IMR-90 (cell line): ENCODE data around the gene ANO4. TPM values are rescaled to one million over a fixed set of nuclear protein-coding genes. Genes with fewer than 3 reads are reported as not detected.

Experiments
- ATAC-seq: fragments of 200-7000 bp; cut with Tn5 transposase; 2 replicates; pipeline ENCODE4 v1.9.1; 2020; ENCODE audit warnings: low read depth, mild to moderate bottlenecking, moderate library complexity
- BruUV-seq: library from RNA; stranded (reverse); fragments of 400-500 nt; replicated peaks from 2 replicates; lab custom pipeline; 2021; lab: Mats Ljungman, UMichigan
- CTCF ChIA-PET: fragments of 300-600 bp; formaldehyde crosslinking; extraction: SDS; loops from one replicate; lab custom pipeline; 2021; ENCODE audit warnings: antibody characterized with exemption; lab: Yijun Ruan, JAX
- POLR2A ChIA-PET: fragments of 300-600 bp; sonication (Branson Sonifier 250); formaldehyde crosslinking; loops from one replicate; lab custom pipeline; 2022; ENCODE audit warnings: antibody characterized with exemption; ENCODE audit not compliant: unreplicated experiment; lab: Charles Lee
- DNase-seq: peaks from one replicate; pipeline ENCODE4 v3.0.0; 2013
- H2AFZ ChIP-seq: replicated peaks from 2 replicates; pipeline ENCODE3; 2013; ENCODE audit warnings: low read length, mild to moderate bottlenecking; ENCODE audit not compliant: poor library complexity
- H2AK5ac ChIP-seq: 2 replicates; pipeline ENCODE4 v1.6.1; 2013; ENCODE audit warnings: low read depth, low read length, inconsistent platforms
- H2AK9ac ChIP-seq: replicated peaks from 2 replicates; pipeline ENCODE3; 2013; ENCODE audit warnings: mild to moderate bottlenecking, low read depth, low read length, moderate library complexity; ENCODE audit not compliant: poor library complexity
- H2BK120ac ChIP-seq: 2 replicates; pipeline ENCODE4 v1.6.1; 2013; ENCODE audit warnings: low read depth, low read length, inconsistent platforms
- H2BK15ac ChIP-seq: 3 replicates; pipeline ENCODE4 v1.6.1; 2013; ENCODE audit warnings: low read depth, low read length, inconsistent platforms
- H2BK20ac ChIP-seq: 2 replicates; pipeline ENCODE4 v1.6.1; 2013; ENCODE audit warnings: low read depth, mild to moderate bottlenecking, inconsistent platforms, low read length, moderate library complexity
- H2BK5ac ChIP-seq: 2 replicates; pipeline ENCODE4 v1.6.1; 2013; ENCODE audit warnings: mild to moderate bottlenecking, low read depth, low read length, inconsistent platforms; ENCODE audit not compliant: poor library complexity, severe bottlenecking
- H3K14ac ChIP-seq: replicated peaks from 2 replicates; pipeline ENCODE4 v1.6.1; 2013; ENCODE audit warnings: low read depth, low read length, inconsistent platforms
- H3K18ac ChIP-seq: 2 replicates; pipeline ENCODE4 v1.6.1; 2013; ENCODE audit warnings: low read depth, low read length, control low read depth
- H3K23ac ChIP-seq: 2 replicates; pipeline ENCODE4 v1.6.1; 2013; ENCODE audit warnings: low read depth, low read length, inconsistent platforms
- H3K27ac ChIP-seq: 2 replicates; pipeline ENCODE4 v1.5.1; 2013; ENCODE audit warnings: mild to moderate bottlenecking, control low read depth, low read length; ENCODE audit not compliant: insufficient read depth
- H3K27me3 ChIP-seq: 2 replicates; pipeline ENCODE4 v1.6.1; 2013; ENCODE audit warnings: low read length; ENCODE audit not compliant: control insufficient read depth, insufficient read depth
- H3K36me3 ChIP-seq: 2 replicates; pipeline ENCODE4 v1.6.1; 2013; ENCODE audit warnings: low read length, mixed read lengths; ENCODE audit not compliant: control insufficient read depth, insufficient read depth
- H3K4ac ChIP-seq: 2 replicates; pipeline ENCODE4 v1.6.1; 2013; ENCODE audit warnings: low read depth, low read length, inconsistent platforms
- H3K4me1 ChIP-seq: 2 replicates; pipeline ENCODE4 v1.6.1; 2013; ENCODE audit warnings: low read length, mixed read lengths; ENCODE audit not compliant: control insufficient read depth, insufficient read depth
- H3K4me2 ChIP-seq: 2 replicates; pipeline ENCODE4 v1.6.1; 2013; ENCODE audit warnings: low read depth, mild to moderate bottlenecking, control low read depth, low read length, moderate library complexity
- H3K4me3 ChIP-seq: 2 replicates; pipeline ENCODE4 v1.5.1; 2013; ENCODE audit warnings: low read depth, mild to moderate bottlenecking, control low read depth, low read length, moderate library complexity; ENCODE audit not compliant: insufficient read depth
- H3K56ac ChIP-seq: 2 replicates; pipeline ENCODE4 v1.6.1; 2013; ENCODE audit warnings: low read length, inconsistent platforms; ENCODE audit not compliant: insufficient read depth; ENCODE audit errors: extremely low read depth
- H3K79me1 ChIP-seq, 2 experiments: 2 replicates each; pipeline ENCODE4 v1.6.1; 2013; ENCODE audit warnings: low read length in 2 of 2, inconsistent platforms in 1 of 2, low read depth in 1 of 2
- H3K9ac ChIP-seq: 2 replicates; pipeline ENCODE4 v1.6.1; 2013; ENCODE audit warnings: low read depth, low read length, control low read depth
- H3K9me1 ChIP-seq: 2 replicates; pipeline ENCODE4 v1.6.1; 2013; ENCODE audit warnings: low read length, inconsistent platforms; ENCODE audit not compliant: insufficient read depth
- H3K9me3 ChIP-seq: 2 replicates; pipeline ENCODE4 v1.6.1; 2013; ENCODE audit warnings: low read length; ENCODE audit not compliant: control insufficient read depth, insufficient read depth
- H4K20me1 ChIP-seq: 2 replicates; pipeline ENCODE4 v1.6.1; 2013; ENCODE audit warnings: low read length, inconsistent platforms; ENCODE audit not compliant: insufficient read depth
- H4K5ac ChIP-seq: 2 replicates; pipeline ENCODE4 v1.6.1; 2013; ENCODE audit warnings: mild to moderate bottlenecking, low read depth, low read length, control low read depth
- H4K8ac ChIP-seq, 2 experiments: 2 replicates each; pipeline ENCODE4 v1.6.1; 2013; ENCODE audit warnings: low read depth in 2 of 2, low read length in 2 of 2, control low read depth in 1 of 2, inconsistent platforms in 1 of 2
- H4K91ac ChIP-seq: 2 replicates; pipeline ENCODE4 v1.6.1; 2013; ENCODE audit warnings: low read depth, low read length, inconsistent platforms; ENCODE audit not compliant: insufficient read depth
- BHLHE40 ChIP-seq: fragments of 150-350 bp; IDR thresholded peaks from 2 replicates; pipeline ENCODE4 v1.6.1; 2016; ENCODE audit warnings: mild to moderate bottlenecking, low read depth, low read length
- CEBPB ChIP-seq: IDR thresholded peaks from 2 replicates; pipeline ENCODE4 v1.6.1; 2012; ENCODE audit warnings: low read depth, low read length, improper control_type of control experiment
- CHD1 ChIP-seq: IDR thresholded peaks from 2 replicates; pipeline ENCODE4 v1.6.1; 2012; ENCODE audit warnings: low read depth, low read length, improper control_type of control experiment
- FOS ChIP-seq: fragments of 150-350 bp; IDR thresholded peaks from 2 replicates; pipeline ENCODE4 v1.6.1; 2016; ENCODE audit warnings: low read depth, low read length
- MAZ ChIP-seq: IDR thresholded peaks from 2 replicates; pipeline ENCODE4 v1.6.1; 2012; ENCODE audit warnings: low read depth, mild to moderate bottlenecking, low read length, improper control_type of control experiment, moderate library complexity, borderline replicate concordance
- NFE2L2 ChIP-seq: fragments of 150-350 bp; IDR thresholded peaks from 2 replicates; pipeline ENCODE4 v1.6.1; 2016; ENCODE audit warnings: low read depth, mild to moderate bottlenecking, low read length
- RAD21 ChIP-seq: IDR thresholded peaks from 2 replicates; pipeline ENCODE4 v1.6.1; 2012; ENCODE audit warnings: low read length, improper control_type of control experiment
- RCOR1 ChIP-seq: IDR thresholded peaks from 2 replicates; pipeline ENCODE4 v1.6.1; 2012; ENCODE audit warnings: mild to moderate bottlenecking, low read length, improper control_type of control experiment; ENCODE audit not compliant: insufficient replicate concordance
- RFX5 ChIP-seq: IDR thresholded peaks from 2 replicates; pipeline ENCODE4 v1.8.0; 2012; ENCODE audit warnings: low read depth, mild to moderate bottlenecking, low read length, moderate library complexity
- SMC3 ChIP-seq: fragments of 150-350 bp; IDR thresholded peaks from 2 replicates; pipeline ENCODE4 v1.6.1; 2016; ENCODE audit warnings: low read depth, mild to moderate bottlenecking, antibody characterized with exemption, low read length, moderate library complexity
- WGBS, 2 experiments: methylation state at CpG; one replicate each; pipeline versions ENCODE4 v1.1.5 to v1.1.7; 2013; ENCODE audit warnings: missing lambda C conversion rate in 2 of 2; ENCODE audit not compliant: insufficient read length in 1 of 2; ENCODE audit errors: extremely low coverage in 2 of 2; 5-methylcytosine and 5-hydroxymethylcytosine counted together
- dilution Hi-C: fragments of 300-500 bp; cut with HindIII; formaldehyde crosslinking; loops from one replicate; pipeline ENCODE4 v1.14.3; 2018; ENCODE audit warnings: low sequenced_read_pairs; ENCODE audit not compliant: unreplicated experiment
- in situ Hi-C: fragments of 300-500 bp; cut with MboI; formaldehyde crosslinking; loops from 3 replicates; pipeline ENCODE4 v1.14.3; 2019; ENCODE audit warnings: low sequenced_read_pairs, inconsistent platforms, mixed read lengths
- intact Hi-C: fragments of 100-400 bp; cut with micrococcal nuclease; formaldehyde crosslinking; loops from 2 replicates; pipeline ENCODE4 v1.10.0; 2022
- polyA plus RNA-seq, 3 experiments: library from polyadenylated mRNA; depleted of rRNA; stranded (reverse); fragments of >200 nt; gene quantifications; 2 replicates each; pipeline ENCODE4 v1.2.3, GENCODE V29; 2012; ENCODE audit warnings: low replicate concordance in 1 of 3
- total RNA-seq: library from RNA; depleted of rRNA; stranded (reverse); fragments of >200 nt; gene quantifications from 2 replicates; pipeline ENCODE4 v1.2.3, GENCODE V29; 2012
- TF ChIP-seq, protein P1 (sequence below): fragments of 150-350 bp; IDR thresholded peaks from 2 replicates; pipeline ENCODE4 v1.6.1; 2017; ENCODE audit warnings: mild to moderate bottlenecking, antibody characterized with exemption, low read length, low read depth
- TF ChIP-seq, protein P2 (sequence below): conservative IDR thresholded peaks from 2 replicates; pipeline ENCODE4 v1.5.1; 2012; ENCODE audit warnings: mild to moderate bottlenecking, low read depth, low read length, improper control_type of control experiment

The ANO4 gene
- total and polyA plus RNA-seq, 2 of the 4 experiments (the other 2 are of a cell fraction), result 4.7 to 10.2 TPM

DNA sequence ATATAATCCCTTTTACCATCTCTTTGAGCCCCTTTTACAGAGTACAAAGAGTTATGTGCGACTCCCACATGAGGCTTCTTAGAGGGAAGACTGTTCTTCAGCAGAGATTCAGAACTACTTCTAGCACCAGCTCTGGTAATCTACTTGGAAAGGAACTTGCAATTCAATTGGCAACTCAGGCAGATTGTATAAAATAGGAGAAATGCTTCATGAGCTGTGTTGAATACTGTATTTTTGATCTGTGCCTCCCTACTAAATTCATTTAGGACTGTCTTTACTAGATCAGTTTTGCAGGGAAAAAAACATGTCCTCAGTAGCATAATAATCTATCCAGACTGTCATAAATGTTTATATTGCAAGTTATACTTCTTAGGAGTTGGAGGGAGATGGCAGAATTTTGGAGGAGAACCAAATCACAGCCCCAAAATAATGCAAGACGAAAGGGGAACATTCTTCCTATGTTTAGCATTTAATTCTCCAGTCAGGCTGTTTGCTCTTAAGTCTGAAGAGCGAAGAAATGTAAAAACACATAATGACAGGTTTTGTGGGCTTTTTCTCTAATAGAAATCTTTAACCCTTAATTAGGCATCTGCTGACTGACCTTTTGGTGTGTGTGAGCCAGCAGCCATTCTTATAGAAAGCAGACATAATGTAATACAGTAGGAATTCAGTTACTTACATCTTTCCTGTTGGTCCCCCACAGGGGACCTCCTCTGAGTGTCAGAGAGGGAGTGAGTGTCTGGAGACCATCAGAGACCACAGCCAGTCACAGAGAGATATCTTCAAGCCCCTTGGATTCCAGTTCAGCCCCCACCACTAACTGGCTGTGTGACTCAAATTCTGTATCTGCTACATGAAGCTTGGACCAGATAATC, 3.9 kb downstream of the ANO4 start:
- H4K5ac ChIP-seq, result peak overlapping the region; percentile 71; the same call in 1 of the 2 replicates
- H3K79me1 ChIP-seq, result peaks cover 0 to 13% of the 10 kb centered on the region in 2 experiments; a peak in 2 of 4 replicates
- H2AK5ac ChIP-seq, result no peak overlapping the region; the same call in 1 of the 2 replicates
- H3K4ac ChIP-seq, result peak overlapping the region; percentile 99
- DNase-seq, result peak; percentile 52
- CTCF ChIA-PET, result interaction anchor here (0.6 kb wide), 1 partner anchor 200 kb away, joined by 3 read pairs; no protein-coding TSS in a partner anchor
- in situ Hi-C loops, result no loop called here
- H3K36me3 ChIP-seq, result peaks cover 2% of the 10 kb centered on the region; the same call in 1 of the 2 replicates
- no peak overlapping the region for H3K4me3 ChIP-seq
- no peaks in the 10 kb centered on the region for H3K27me3 ChIP-seq
- peak overlapping the region; percentile 28 for H3K9ac ChIP-seq
- H2AK9ac ChIP-seq, result no peak overlapping the region
- peak overlapping the region; percentile 99 for H4K91ac ChIP-seq
- peak overlapping the region; percentile 93; the same call in 1 of the 2 replicates for H3K14ac ChIP-seq
- POLR2A ChIA-PET, result no interaction called here
- peak overlapping the region; percentile 100 for H2BK5ac ChIP-seq
- H2BK20ac ChIP-seq, result peak overlapping the region; percentile 100
- H4K20me1 ChIP-seq, result no peaks in the 10 kb centered on the region
- no TSS peak for BruUV-seq
- peaks cover 5% of the 10 kb centered on the region; the same call in 1 of the 2 replicates for H3K9me1 ChIP-seq
- H3K23ac ChIP-seq, result peak overlapping the region; percentile 96; the same call in 1 of the 2 replicates
- H3K56ac ChIP-seq, result peak overlapping the region; percentile 90
- peak overlapping the region; percentile 97 for H3K18ac ChIP-seq
- peak overlapping the region; percentile 79 to 99 for H4K8ac ChIP-seq
- H2AFZ ChIP-seq, result no peak overlapping the region
- peaks cover 23% of the 10 kb centered on the region for H3K4me1 ChIP-seq
- H3K27ac ChIP-seq, result peak overlapping the region; percentile 82
- peak overlapping the region; percentile 47 for H3K4me2 ChIP-seq
- TF ChIP-seq FOS (no peak), RFX5 (no peak), SMC3 (no peak), RCOR1 (no peak), NFE2L2 (no peak), RAD21 (no peak), BHLHE40 (no peak), MAZ (no peak), CEBPB (no peak), CHD1 (no peak)
- TF ChIP-seq, protein P1, sequence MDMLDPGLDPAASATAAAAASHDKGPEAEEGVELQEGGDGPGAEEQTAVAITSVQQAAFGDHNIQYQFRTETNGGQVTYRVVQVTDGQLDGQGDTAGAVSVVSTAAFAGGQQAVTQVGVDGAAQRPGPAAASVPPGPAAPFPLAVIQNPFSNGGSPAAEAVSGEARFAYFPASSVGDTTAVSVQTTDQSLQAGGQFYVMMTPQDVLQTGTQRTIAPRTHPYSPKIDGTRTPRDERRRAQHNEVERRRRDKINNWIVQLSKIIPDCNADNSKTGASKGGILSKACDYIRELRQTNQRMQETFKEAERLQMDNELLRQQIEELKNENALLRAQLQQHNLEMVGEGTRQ, result no peak
- TF ChIP-seq, protein P2, sequence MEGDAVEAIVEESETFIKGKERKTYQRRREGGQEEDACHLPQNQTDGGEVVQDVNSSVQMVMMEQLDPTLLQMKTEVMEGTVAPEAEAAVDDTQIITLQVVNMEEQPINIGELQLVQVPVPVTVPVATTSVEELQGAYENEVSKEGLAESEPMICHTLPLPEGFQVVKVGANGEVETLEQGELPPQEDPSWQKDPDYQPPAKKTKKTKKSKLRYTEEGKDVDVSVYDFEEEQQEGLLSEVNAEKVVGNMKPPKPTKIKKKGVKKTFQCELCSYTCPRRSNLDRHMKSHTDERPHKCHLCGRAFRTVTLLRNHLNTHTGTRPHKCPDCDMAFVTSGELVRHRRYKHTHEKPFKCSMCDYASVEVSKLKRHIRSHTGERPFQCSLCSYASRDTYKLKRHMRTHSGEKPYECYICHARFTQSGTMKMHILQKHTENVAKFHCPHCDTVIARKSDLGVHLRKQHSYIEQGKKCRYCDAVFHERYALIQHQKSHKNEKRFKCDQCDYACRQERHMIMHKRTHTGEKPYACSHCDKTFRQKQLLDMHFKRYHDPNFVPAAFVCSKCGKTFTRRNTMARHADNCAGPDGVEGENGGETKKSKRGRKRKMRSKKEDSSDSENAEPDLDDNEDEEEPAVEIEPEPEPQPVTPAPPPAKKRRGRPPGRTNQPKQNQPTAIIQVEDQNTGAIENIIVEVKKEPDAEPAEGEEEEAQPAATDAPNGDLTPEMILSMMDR, result no peak
- no peaks in the 10 kb centered on the region for H3K9me3 ChIP-seq
- H2BK120ac ChIP-seq, result peak overlapping the region; percentile 98
- dilution Hi-C loops, result no loop called here
- intact Hi-C loops, result loop anchor here (5.0 kb wide), 1 partner anchor 114 kb away; no protein-coding TSS in a partner anchor
- peak overlapping the region; percentile 98 for H2BK15ac ChIP-seq
- no CpG with 5 or more reads among the region's 3 CpGs for whole genome bisulfite sequencing, 2 experiments
- ATAC-seq, result no peak; the same call in 1 of the 2 replicates
